ENCODE data around the gene TOM1.
"Not testable (repeated sequence)": the region's sequence is repeated elsewhere in the genome, so short reads cannot be mapped to it uniquely, and the experiment has no call there.

- TF ChIP-seq CTCF (IDR thresholded peaks at IDR 0.05); ZFX (IDR thresholded peaks at IDR 0.05; ENCODE audit: borderline replicate concordance): not testable (repeated sequence)
These were observed 64.5 kb downstream of the TOM1 start for GRCh38 chr22:35364230-35364629.

All from 22Rv1 (cell line).